Neural cell (in vitro differentiated cells): ENCODE measurements around the gene BCKDHB. TPM values are rescaled to one million over a fixed set of nuclear protein-coding genes. Genes with fewer than 3 reads are reported as not detected.

Source experiments
- H2AFZ ChIP-seq: fragments of 200-600, 300-800 bp; sonication (generic), shearing (Covaris generic); 2 replicates; pipeline ENCODE4 v1.6.0; 2014; ENCODE audit warnings: low read depth, mild to moderate bottlenecking, antibody characterized with exemption, low read length, moderate library complexity
- H3F3A ChIP-seq: fragments of 200-600 bp; shearing (Covaris generic); 2 replicates; pipeline ENCODE4 v1.6.1; 2016; ENCODE audit warnings: mild to moderate bottlenecking, moderate library complexity, mixed read lengths, antibody characterized with exemption, low read length; ENCODE audit not compliant: insufficient read depth, poor library complexity, severe bottlenecking
- H3K27ac ChIP-seq: fragments of 200-600, 300-800 bp; sonication (generic), shearing (Covaris generic); 2 replicates; pipeline ENCODE4 v1.5.1; 2014; ENCODE audit warnings: mild to moderate bottlenecking, low read length, moderate library complexity
- H3K27me3 ChIP-seq: fragments of 300-800, 200-600 bp; sonication (generic), shearing (Covaris generic); 2 replicates; pipeline ENCODE4 v1.6.0; 2014; ENCODE audit warnings: mild to moderate bottlenecking, low read depth, low read length, moderate library complexity; ENCODE audit not compliant: insufficient read depth
- H3K36me3 ChIP-seq: fragments of 300-800, 200-600 bp; sonication (generic), shearing (Covaris generic); 2 replicates; pipeline ENCODE4 v1.5.1; 2014; ENCODE audit warnings: mild to moderate bottlenecking, antibody characterized with exemption, low read length, moderate library complexity; ENCODE audit not compliant: insufficient read depth
- H3K4me2 ChIP-seq: fragments of 300-800, 200-600 bp; sonication (generic), shearing (Covaris generic); 2 replicates; pipeline ENCODE4 v1.6.0; 2014; ENCODE audit warnings: mild to moderate bottlenecking, low read length
- H3K4me3 ChIP-seq: fragments of 300-800, 200-600 bp; sonication (generic), shearing (Covaris generic); 2 replicates; pipeline ENCODE4 v1.5.1; 2014; ENCODE audit warnings: mild to moderate bottlenecking, low read length, moderate library complexity
- H3K79me2 ChIP-seq: fragments of 200-600 bp; shearing (Covaris generic); replicated peaks from 2 replicates; pipeline ENCODE4 v1.6.0; 2014; ENCODE audit warnings: mild to moderate bottlenecking, low read length, moderate library complexity; ENCODE audit not compliant: insufficient read depth
- H3K9ac ChIP-seq: fragments of 300-800, 200-600 bp; sonication (generic), shearing (Covaris generic); 2 replicates; pipeline ENCODE4 v1.6.1; 2016; ENCODE audit warnings: mild to moderate bottlenecking, low read length, mixed read lengths
- H3K9me2 ChIP-seq: fragments of 200-600 bp; shearing (Covaris generic); 2 replicates; pipeline ENCODE4 v1.6.1; 2016; ENCODE audit warnings: mild to moderate bottlenecking, low read length, mixed read lengths; ENCODE audit not compliant: insufficient read depth
- H3K9me3 ChIP-seq: fragments of 200-600, 300-800 bp; sonication (generic), shearing (Covaris generic); 2 replicates; pipeline ENCODE4 v1.6.1; 2016; ENCODE audit warnings: mild to moderate bottlenecking, mixed run types, low read length, moderate library complexity, mixed read lengths
- H4K20me1 ChIP-seq: fragments of 200-600 bp; shearing (Covaris generic); 2 replicates; pipeline ENCODE4 v1.6.1; 2016; ENCODE audit warnings: mild to moderate bottlenecking, mixed run types; ENCODE audit not compliant: insufficient read depth
- EP300 ChIP-seq: fragments of 450-650 bp; conservative IDR thresholded peaks from 2 replicates; pipeline ENCODE4 v1.6.1; 2014; ENCODE audit warnings: antibody characterized with exemption, mild to moderate bottlenecking, moderate library complexity; ENCODE audit not compliant: poor library complexity, severe bottlenecking
- EZH2 ChIP-seq: fragments of 200-600, 300-800 bp; shearing (Covaris generic), sonication (generic); IDR thresholded peaks from 2 replicates; pipeline ENCODE4 v1.6.1; 2014; ENCODE audit warnings: antibody characterized with exemption, low read length, borderline replicate concordance, mild to moderate bottlenecking; ENCODE audit not compliant: insufficient read depth, poor library complexity, severe bottlenecking
- MXI1 ChIP-seq: fragments of 450-650 bp; conservative IDR thresholded peaks from 2 replicates; pipeline ENCODE4 v1.6.1; 2014; ENCODE audit warnings: antibody characterized with exemption, mild to moderate bottlenecking; ENCODE audit not compliant: poor library complexity, severe bottlenecking
- POLR2AphosphoS5 ChIP-seq: IDR thresholded peaks from 2 replicates; pipeline ENCODE4 v1.6.1; 2012
- RAD21 ChIP-seq: fragments of 450-650 bp; conservative IDR thresholded peaks from 2 replicates; pipeline ENCODE4 v1.6.1; 2014; ENCODE audit warnings: antibody characterized with exemption, mild to moderate bottlenecking, moderate library complexity
- SMC3 ChIP-seq: fragments of 450-650 bp; conservative IDR thresholded peaks from 2 replicates; pipeline ENCODE4 v1.6.1; 2014; ENCODE audit warnings: antibody characterized with exemption, mild to moderate bottlenecking, moderate library complexity; ENCODE audit not compliant: poor library complexity
- TAF1 ChIP-seq: IDR thresholded peaks from 2 replicates; pipeline ENCODE4 v1.6.1; 2012; ENCODE audit warnings: low read depth
- polyA plus RNA-seq: library from polyadenylated mRNA; depleted of rRNA; stranded (reverse); fragments of >200 nt; gene quantifications from 2 replicates; pipeline ENCODE4 v1.2.3, GENCODE V29; 2014
- TF ChIP-seq, protein P1 (sequence below): IDR thresholded peaks from 2 replicates; pipeline ENCODE4 v1.6.1; 2012; ENCODE audit warnings: borderline replicate concordance
- TF ChIP-seq, protein P2 (sequence below): fragments of 450-650 bp; IDR thresholded peaks from 2 replicates; pipeline ENCODE4 v1.5.1; 2014; ENCODE audit warnings: antibody characterized with exemption, mild to moderate bottlenecking, moderate library complexity; ENCODE audit not compliant: poor library complexity, severe bottlenecking

BCKDHB gene
- polyA plus RNA-seq, 1 donor from 2014 or later: 16.1 TPM

DNA sequence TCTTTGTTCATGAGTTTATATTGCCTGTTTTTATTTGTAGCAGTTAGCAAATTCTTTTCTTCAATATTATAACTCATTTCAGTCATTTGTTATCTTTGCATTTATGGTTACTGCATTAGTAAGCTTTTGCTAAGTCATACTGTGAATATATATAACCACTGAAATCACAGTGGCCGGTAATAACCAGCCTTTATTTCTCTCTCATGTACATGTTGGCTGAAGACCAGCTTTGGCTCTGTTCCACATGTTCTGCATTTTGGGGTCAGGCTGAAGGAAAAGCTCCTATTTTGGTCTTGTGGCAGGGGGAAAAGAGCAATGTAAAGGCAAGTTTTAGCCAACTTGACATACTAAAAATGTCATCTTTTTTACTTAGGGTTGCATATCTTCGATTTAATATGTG is 276.3 kb downstream of the BCKDHB start:
- Histone ChIP-seq H3K27ac (no peak overlapping the region), H4K20me1 (no peaks in the 10 kb centered on the region), H3K36me3 (no peaks in the 10 kb centered on the region), H3K4me3 (no peak overlapping the region), H2AFZ (no peak overlapping the region), H3K27me3 (no peaks in the 10 kb centered on the region), H3K9me3 (no peaks in the 10 kb centered on the region), H3K79me2 (no peaks in the 10 kb centered on the region), H3K9me2 (no peaks in the 10 kb centered on the region), H3F3A (no peaks in the 10 kb centered on the region), H3K4me2 (no peak overlapping the region), H3K9ac (no peak overlapping the region)
- no peak for TF ChIP-seq MXI1
- TF ChIP-seq POLR2AphosphoS5: no peak
- no peak for TF ChIP-seq EP300
- no peak for TF ChIP-seq EZH2

DNA sequence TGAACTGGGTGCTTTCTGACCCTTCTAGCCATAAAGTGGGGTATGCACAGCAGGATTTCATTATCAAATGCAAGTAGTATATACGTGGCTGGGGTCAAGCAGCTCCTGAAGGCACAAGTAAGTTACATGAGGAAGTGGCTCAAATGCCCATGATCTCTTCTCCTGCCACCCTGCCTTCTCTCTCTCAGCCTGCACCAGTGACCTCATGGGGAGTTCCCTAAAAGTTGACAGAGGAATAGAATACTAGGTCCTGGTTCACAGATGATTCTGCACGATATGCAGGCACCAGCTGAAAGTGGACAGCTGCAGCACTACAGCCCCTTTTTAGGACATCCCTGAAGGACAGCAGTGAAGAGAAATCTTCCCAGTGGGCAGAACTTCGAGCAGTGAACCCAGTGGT is 282.0 kb downstream of the BCKDHB start:
- H3F3A ChIP-seq: no peaks in the 10 kb centered on the region
- H3K4me3 ChIP-seq: no peak overlapping the region
- no peaks in the 10 kb centered on the region for H3K9me2 ChIP-seq
- H3K9me3 ChIP-seq: no peaks in the 10 kb centered on the region
- H2AFZ ChIP-seq: no peak overlapping the region
- TF ChIP-seq EP300 (no peak), TAF1 (no peak), EZH2 (no peak), MXI1 (no peak), RAD21 (no peak), POLR2AphosphoS5 (no peak), SMC3 (no peak)
- TF ChIP-seq, protein P1, sequence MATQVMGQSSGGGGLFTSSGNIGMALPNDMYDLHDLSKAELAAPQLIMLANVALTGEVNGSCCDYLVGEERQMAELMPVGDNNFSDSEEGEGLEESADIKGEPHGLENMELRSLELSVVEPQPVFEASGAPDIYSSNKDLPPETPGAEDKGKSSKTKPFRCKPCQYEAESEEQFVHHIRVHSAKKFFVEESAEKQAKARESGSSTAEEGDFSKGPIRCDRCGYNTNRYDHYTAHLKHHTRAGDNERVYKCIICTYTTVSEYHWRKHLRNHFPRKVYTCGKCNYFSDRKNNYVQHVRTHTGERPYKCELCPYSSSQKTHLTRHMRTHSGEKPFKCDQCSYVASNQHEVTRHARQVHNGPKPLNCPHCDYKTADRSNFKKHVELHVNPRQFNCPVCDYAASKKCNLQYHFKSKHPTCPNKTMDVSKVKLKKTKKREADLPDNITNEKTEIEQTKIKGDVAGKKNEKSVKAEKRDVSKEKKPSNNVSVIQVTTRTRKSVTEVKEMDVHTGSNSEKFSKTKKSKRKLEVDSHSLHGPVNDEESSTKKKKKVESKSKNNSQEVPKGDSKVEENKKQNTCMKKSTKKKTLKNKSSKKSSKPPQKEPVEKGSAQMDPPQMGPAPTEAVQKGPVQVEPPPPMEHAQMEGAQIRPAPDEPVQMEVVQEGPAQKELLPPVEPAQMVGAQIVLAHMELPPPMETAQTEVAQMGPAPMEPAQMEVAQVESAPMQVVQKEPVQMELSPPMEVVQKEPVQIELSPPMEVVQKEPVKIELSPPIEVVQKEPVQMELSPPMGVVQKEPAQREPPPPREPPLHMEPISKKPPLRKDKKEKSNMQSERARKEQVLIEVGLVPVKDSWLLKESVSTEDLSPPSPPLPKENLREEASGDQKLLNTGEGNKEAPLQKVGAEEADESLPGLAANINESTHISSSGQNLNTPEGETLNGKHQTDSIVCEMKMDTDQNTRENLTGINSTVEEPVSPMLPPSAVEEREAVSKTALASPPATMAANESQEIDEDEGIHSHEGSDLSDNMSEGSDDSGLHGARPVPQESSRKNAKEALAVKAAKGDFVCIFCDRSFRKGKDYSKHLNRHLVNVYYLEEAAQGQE: no peak
- TF ChIP-seq, protein P2, sequence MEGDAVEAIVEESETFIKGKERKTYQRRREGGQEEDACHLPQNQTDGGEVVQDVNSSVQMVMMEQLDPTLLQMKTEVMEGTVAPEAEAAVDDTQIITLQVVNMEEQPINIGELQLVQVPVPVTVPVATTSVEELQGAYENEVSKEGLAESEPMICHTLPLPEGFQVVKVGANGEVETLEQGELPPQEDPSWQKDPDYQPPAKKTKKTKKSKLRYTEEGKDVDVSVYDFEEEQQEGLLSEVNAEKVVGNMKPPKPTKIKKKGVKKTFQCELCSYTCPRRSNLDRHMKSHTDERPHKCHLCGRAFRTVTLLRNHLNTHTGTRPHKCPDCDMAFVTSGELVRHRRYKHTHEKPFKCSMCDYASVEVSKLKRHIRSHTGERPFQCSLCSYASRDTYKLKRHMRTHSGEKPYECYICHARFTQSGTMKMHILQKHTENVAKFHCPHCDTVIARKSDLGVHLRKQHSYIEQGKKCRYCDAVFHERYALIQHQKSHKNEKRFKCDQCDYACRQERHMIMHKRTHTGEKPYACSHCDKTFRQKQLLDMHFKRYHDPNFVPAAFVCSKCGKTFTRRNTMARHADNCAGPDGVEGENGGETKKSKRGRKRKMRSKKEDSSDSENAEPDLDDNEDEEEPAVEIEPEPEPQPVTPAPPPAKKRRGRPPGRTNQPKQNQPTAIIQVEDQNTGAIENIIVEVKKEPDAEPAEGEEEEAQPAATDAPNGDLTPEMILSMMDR: no peak
- H3K4me2 ChIP-seq: no peak overlapping the region
- H4K20me1 ChIP-seq: no peaks in the 10 kb centered on the region
- H3K9ac ChIP-seq: no peak overlapping the region
- no peaks in the 10 kb centered on the region for H3K79me2 ChIP-seq
- no peaks in the 10 kb centered on the region for H3K36me3 ChIP-seq
- H3K27ac ChIP-seq: no peak overlapping the region
- H3K27me3 ChIP-seq: no peaks in the 10 kb centered on the region

Other genes starting within 250 kb of the BCKDHB start
- 43.1 and 47.9 TPM in 2 replicates for gene ELOVL4, start 159.1 kb upstream of the BCKDHB start, polyA plus RNA-seq
- 1.2 and 1.5 TPM in 2 replicates for gene TTK, start 102.0 kb upstream of the BCKDHB start, polyA plus RNA-seq